HuH-7 (cell line): ENCODE results near the gene GPR137B.
"Not testable (repeated sequence)": the region's sequence is repeated elsewhere in the genome, so short reads cannot be mapped to it uniquely, and the experiment has no call there.

Experiments used
- DNase-seq: peaks from one replicate; pipeline ENCODE4 v3.0.0; 2011; ENCODE audit warnings: low spot score

Gene GPR137B

DNA sequence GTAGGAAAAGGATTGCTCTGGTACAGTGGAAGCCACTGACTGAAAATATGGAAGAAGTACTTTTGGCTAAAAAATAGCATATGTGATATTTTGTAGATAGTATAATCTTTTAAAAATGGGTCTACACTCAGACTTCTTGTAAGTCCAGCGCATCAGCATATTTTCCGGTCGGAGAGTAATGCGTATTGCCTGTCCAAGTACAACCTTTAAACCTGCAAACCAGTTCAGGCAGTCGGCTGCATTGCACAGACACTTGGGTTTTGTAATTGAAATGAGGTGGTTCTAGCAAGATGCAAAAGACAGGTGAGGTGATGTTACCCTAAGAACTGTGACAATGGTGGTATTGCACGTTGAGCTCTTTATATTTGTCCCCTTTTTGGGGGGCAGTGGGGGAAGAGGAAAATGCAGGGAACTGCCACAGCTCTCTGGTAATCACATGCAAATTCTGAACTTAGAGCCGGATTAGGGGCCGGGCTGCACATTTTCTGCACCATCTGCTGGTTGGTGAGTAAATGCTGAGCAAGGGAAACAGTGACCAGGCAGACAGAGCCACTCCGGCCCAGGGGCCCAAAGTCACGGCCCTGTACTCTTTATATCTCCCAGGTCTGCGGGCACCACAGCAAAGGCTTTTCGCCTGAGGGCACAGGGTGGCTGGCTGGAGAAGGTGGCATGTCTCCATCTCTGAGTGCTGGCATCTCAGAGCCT lies 2.3 kb downstream of the GPR137B start:
- DNase-seq, result no peak

DNA sequence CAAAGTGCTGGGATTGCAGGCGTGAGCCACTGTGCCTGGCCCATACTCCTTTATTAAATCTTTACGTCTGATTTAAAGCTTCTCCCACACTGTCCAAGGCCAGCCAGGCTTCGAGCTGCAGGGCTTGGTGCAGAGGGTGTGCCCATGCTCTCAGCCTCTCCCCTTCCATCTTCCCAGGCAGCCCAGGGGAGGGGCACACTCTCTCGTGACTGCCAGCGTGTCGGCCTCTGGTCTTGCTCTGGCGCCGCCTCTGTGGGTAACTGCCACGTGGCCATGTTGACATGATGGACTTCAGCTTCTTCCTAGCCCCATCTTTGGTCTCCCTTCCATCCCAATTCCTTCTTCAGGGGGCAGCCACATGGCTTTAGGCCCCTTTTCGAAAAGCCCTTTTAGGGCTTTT lies 4.7 kb downstream of the GPR137B start:
- DNase-seq, result no peak

DNA sequence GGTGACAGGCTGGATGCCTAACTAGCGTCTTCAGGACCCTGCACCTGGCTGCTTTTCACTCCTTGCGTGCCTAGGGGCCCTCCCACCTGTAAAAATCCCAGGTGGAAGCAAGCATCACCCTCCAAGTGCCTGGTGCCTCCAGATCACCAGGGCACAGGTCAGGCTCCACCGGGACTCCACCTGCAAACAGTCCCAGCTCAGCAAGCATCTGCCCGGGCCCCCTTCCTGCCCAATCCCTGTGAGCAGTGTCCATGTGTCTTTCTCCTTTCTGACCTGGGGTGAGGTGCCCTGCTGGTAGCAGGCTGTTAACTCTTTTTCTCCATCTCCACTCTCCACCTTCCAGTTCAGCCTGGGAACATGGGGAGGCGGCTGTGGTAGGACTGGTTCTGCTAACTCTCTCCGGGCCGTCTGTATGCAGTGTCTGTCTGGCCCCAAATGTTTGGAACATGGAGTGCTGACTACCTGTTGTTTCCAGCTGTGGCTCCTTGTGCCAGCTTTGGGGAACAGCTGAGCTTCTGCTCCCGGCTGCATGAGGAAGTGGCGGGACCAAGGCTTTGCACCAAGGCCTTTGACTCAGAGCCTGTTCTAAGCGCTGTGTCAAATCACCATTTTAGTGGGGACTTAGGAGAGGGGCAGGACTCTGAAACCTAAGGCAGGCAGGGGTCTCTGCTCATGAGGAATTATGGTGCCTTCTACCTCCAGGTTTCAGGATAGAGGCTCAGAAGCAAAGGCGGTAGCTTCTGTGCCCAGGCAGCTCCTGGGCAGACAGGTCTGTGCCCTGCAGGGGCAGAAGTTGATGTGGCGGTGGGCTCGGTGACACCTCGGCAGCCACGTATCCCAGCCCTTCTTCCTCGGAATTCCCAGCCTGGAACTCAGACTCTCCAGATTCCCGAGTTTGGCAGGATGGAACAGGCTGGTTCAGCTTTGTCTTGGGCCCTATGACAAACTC lies 5.5 kb downstream of the GPR137B start:
- no peak for DNase-seq

DNA sequence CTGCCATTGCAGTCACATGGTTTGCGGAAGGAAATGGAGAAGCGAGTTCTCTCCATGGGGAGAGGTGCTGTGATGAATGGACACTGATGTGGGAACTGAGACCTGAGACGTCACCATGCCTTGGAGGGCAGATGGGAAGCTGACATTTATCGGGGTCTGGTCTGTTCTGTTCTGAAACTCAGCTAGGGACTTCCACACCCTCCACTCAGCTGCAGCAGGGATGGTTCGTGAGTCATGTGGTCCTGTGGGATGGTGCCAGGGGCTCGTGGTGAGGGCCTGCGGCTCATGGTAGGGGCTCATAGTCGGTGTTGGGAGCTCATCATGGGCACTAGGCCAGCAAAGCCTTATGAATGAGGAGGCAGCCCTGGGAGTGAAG lies 6.1 kb downstream of the GPR137B start:
- no peak for DNase-seq

DNA sequence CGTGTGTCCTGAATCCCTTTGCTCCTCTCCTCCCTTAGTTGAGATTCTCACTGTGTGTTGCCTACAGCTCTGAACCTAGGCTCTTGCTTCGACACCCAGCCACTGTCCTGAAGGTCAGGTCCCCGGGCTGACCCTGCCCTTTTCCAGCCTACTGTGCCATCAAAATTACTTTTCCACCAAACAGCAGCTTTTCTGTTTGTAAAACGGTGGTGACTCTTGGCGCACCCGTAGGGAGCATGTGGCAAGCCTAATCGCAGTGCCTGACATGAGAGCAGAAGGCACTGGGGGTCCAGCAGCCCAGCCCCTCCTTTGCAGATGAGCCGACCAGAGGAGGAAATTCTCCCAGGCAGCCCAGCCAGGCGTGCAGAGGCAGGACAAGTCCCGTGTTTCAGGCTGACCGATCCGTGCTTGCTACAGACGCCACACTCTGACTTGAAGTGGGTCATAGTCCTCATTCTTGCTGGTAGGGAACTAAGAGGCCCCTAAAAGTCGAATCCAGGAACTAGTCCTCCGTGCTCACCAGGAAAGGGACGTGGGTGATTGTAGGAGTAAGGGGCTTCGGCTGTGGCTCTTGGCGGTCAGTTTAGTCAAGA lies 6.8 kb downstream of the GPR137B start:
- DNase-seq, result no peak

DNA sequence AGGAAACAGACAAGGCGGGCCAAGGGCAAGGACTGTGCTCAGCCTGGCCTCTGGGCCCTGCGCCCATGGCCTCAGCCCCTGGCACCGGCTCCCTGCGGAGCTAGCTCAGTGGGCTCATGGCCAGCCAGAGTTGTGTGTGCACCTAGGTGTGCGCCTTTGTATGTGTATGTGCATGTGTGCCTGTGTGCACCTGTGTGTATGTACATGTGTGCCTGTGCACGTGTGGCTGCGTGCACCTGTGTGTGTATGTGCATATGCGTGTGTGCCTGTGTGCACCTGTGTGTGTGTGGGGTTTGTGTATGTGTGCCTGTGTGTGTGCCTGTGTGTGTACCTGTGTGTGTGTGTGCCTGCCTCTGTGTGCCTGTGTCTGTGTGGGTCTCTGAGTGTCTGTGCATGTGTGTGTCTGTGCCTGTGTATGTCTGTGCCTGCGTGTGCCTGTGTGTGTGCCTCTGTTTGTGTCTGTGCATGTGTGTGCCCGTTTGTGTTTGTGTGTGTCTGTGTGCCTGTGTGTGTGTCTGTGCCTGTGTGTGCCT lies 7.4 kb downstream of the GPR137B start:
- DNase-seq, result no peak

DNA sequence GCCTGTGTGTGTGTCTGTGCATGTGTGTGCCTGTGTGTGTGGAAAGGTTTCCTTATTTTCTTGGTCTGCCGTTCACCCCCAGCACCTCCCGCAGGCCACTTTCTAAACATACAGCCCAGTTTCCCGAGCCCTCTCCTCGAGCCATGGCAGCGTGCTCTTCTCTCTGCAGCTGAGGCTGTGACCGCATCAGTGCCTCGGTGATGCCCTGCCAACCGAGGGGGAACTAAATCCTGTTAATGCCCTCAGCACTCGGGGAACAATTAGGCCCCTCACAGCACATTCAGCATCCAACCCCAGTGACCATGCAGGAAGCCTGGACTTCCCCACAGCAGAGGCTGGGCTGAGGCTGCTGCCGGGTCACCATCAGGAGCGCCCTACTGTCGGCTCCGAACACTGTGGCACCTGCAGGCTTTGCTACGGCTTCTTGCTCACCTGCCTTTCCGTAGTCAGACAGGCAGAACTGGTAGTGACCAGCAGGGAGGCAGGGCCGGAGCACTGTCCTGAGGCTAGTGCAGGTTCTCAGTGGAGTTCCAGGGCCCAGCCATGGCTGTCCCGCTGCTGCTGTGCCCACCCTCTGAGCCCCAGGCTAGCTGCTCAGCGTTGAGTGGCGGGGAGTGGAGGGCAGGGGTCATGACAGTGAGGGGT lies 8.1 kb downstream of the GPR137B start:
- no peak for DNase-seq

DNA sequence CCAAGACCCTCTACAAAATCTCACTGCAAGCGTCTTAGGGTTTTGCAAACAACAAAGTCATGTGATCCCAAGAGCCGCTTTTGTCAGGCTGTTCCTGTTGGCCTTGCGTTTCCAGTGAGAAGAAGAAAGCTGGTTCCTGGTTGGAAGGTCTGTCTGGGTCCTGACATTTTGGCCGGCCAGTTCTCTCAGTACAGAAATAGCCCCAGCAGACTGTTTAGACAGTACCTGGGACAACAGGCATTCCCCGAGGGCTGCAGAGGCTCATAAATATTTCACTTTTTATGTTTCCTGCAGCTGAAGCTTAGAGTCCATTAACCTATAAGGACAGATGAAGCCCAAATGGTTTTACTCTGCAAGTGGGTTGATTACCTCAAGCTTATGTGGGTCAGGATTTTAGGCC lies 8.6 kb downstream of the GPR137B start:
- DNase-seq, result no peak

DNA sequence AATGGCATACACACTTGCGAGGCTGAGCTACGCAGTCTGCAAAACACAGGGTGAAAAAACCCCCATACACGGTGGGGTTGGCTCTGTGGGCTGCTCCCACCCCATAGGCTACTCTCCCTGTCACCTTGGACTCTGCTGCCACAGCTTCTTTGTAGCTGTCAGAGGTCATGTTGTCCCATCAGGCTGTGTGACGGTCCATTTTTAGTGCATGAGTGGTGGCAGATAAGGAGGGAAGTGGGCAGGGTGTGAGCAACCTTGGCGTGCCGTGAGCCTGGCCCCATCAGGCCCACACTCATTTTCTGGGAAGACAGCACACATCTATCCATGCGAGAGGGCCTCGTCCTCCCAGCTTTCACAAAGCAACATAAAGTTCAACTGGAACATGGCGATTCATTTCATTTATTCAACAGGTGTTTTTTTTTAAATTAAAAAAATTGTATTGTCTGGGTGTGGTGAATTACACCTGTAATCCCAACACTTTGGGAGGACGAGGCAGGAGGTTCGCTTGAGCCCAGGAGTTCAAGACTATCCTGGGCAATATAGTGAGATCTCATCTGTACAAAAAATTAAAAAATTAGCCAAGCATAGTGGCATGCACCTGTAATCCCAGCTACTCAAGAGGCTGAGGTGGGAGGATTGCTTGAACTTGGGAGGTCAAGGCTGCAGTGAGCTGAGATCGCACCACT lies 9.5 kb downstream of the GPR137B start:
- no peak for DNase-seq

DNA sequence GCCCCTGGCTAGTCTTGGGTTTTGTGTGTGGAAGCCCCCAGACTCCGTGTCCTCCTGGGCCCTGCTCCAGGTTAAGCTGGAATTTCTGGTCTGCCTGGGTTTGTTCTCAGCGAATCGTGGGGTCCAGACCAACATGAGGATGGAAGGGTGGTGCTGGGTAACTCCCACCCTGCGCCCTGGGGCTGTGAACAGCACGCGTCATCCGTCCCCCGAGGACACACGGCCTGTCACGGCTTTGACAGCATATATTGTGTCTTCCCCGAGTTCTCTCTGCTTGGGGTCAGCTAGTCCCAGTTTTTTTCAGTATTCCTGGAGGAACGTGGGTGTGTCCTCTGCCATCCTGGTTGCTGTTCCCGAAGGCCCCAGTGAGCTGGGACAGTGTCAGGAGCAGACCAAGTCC lies 11.8 kb downstream of the GPR137B start:
- DNase-seq, result no peak

DNA sequence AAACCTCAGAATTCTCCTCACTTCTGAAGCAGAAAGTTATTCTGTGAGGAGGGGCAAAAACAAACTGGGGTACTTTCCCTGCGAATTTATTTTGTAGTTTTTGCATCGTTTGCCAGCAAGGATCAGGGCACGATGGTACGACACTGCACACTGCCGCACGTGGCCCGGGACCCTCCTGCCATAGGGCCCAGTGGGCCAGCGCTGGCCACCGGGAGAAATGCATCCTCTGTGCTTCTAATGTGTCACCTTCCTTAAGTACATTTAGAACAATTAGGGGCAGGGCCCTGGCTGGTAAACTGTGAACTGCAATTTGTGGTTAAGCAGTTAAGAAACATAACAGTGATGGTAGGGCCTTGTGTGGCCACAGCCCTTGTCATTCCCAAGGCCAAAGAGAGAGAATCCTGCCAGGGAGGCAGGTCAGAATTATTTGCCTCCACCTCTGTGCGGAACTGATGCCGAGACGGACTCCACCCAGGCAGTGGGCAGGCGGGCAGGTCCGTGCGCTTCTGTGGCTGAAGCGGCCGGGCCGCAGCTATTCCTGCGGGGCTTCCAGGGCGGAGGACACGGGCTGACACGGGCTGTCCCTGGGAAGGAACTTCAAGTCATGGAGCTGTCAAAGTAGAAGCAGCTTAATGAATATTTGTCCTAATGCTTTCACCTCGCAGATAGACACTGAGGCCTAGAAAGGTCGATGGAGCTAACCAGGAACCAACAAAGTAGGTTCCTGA lies 12.5 kb downstream of the GPR137B start:
- DNase-seq, result no peak

DNA sequence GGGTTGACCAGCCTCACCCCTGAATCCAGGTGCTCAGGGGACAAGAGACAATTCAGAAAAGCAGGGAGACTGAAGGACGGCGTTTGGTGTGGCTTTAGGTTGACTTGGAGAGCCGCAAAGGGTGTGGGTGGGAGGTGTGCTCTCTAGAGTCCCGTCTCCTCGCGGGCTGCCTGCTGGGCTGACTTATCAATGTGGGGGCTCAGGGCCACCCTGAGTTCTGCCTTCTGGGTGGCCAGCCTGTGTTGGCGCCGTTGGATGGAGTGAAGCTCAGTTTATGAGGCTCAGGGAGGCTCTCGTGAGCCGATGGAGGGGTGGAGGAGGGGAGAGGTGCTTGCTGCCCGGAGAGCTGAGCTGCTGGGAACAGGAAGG lies 13.0 kb downstream of the GPR137B start:
- no peak for DNase-seq

DNA sequence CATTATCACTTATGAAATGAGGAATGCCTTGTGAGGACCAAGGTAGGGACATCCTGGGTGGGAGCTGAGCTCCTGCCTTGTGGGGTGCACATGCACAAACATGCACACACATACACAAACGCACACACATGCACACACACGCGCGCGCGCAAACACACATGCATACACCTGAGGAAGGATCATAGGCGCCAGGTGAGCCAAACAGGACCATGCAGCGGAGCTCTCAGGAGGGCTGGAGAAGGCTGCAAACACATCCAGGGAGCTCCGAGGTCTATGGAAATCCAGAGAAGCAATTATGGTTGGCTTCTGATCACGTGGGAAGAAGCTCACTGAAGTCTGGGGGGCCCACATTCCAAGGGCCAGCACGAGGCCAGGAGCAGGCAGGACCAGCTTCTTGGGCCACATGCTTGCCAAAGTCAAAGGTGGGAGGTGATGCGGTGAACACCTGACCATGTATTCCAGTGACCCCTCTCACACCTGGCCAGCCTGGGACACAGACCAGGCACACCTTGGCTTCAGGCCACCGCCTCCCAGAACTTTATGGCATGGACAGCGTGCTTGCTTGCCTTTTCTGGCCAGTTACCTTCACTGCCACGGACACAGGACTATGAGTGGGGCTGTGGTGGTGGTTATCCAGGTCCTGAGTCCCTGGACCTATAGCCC lies 13.6 kb downstream of the GPR137B start:
- DNase-seq, result no peak

DNA sequence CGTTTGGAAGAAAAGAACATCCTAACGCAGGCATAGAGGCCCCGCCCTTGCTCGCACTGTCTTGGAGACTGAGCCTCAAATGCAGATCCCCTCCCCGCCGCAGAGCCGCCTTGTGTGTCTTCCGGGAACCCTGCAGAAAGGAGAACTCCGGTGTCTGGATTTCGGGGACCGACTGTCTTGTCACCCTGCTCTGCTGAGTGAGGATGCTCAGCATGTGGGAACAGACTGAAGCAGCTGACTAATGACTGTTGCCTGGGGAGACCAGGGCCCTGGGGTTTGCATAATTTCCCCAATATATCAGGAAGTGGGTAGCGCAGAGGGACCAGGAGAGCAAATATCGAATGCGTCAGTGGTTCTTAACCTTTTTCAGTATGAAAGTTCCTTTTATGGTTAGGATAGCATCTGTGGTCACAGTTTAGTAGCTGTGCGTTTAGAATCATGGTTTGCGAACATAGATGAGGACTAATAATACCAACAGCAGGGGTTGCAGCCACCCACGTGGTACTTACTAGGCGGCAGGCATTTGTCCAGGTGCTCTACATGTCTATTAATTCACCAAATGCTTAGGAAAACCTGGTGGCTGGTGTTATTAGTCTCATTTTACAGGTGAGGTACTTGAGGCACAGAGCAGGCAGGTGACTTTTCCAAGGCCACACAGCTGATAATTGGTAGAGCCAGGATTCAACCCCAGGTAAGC lies 14.3 kb downstream of the GPR137B start:
- no peak for DNase-seq

DNA sequence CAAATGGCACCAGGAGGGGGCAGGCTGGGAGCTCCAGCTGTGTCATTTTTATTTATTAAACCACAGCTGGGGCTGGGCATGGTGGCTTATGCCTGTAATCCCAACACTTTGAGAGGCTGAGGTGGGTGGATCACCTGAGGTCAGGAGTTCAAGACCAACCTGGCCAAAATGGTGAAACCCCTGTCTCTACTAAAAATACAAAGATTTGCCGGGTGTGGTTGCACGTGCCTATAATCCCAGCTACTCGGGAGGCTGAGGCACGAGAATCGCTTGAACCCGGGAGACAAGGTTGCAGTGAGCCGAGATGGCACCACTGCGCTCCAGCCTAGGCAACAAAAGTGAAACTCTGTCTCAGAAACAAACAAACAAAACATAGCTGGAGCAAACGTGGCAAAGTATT lies 15.7 kb downstream of the GPR137B start:
- not testable (repeated sequence) for DNase-seq

DNA sequence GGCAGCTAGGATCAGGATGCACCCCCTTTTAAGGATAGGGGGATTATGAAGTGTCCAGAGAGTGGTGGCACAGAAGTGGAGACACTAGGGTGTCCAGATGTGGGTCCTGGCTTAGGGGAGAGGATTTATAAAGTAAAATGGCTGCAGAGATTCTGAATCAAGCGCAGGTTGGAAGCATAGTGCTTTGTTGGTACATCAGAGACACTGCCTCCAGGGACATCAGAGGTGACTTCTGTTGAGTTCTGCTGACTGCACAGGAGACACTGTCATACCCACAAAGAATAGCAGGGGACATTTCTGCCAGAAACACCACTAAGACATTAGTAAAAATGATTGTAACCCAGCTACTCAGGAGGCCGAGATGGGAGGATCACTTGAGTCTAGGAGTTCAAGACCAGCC lies 16.4 kb downstream of the GPR137B start:
- DNase-seq, result no peak

DNA sequence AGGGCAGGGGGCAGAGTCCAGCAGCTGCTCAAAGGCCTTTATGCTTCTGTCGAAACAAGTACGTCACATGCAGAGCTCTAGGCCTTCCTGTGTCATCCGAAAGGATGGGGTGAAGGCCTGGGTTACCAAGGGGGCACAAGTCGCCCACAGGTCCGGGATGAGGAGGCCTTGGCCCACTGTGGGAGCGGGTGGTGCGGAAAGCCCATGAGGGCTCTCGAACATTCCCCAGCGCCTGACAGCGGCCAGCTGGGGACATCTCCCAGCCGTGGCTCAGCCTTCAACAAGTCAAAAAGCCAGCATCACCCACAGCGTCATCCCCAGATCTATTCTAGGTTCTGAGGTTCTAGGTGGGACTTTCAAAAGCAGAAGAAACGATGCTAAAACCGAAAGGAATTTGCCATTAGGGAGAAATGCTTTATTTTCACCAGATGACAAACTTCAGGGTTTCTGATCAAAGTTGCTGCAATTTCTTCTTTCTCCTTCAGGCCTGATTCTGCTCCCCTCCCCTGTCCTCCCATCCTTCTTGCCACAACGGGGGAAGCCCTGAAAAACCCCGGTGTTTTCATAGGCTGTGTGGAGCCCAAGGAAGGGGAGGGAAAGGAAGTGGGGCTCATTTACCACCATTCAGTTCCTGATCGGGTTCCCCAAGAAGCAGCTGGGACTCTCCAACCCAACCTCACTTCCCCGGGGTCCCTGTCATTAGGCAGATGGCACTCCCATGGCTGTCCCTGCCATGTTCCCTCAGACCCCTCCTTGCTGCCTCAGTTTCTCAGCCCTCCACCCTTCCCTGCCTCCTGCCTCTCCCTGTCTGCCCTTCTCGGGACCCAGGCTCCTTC lies 17.6 kb downstream of the GPR137B start:
- peak; percentile 86 for DNase-seq

DNA sequence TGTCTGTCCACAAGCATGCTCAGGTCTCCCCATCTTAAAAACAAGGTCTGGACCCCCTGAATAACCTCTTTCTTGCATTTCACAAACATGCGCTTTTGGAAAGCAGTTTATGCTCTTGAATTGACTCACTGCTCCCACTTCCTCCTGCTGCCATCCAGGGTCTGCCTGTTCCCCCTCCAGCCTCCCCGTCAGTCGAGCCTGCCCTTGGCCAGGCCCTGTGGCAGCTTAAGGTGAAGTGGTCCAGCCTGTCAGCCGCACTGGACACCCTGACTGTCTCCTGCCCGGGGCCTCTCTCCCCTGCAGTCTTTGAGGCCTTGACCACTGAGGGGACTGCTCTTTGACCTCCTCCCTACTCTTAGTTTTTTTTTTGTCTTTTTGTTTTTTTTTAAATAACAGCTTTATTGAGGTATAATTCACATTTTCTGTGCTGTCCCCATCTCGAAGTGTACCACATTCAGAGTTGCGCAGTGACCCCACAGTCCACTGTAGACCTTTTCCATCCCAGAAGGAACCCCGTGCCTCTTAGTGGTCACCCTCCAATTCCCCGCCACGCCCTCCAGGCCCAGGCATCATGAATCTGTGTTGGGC lies 18.3 kb downstream of the GPR137B start:
- no peak for DNase-seq

DNA sequence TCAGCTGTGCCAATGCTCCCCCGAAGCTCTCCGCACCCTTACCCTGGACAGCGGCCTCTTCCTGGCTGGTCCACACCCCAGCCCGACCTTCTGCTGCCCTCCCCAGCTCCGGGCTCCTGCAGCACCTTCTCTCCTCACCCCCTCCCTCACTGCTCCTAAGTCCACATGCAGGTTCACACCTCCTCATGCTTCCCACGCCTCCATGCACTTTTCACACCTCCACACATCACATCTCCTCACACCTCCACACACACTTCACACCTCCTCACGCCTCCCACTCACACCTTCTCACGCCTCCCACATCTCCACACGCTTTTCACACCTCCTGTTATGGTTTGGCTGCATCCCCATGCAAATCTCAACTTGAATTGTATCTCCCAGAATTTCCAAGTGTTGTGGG lies 18.9 kb downstream of the GPR137B start:
- no peak for DNase-seq
